Omental fat pad (tissue), 4 donors: Measurements from ENCODE around the gene CDC7. TPM values are rescaled to one million over a fixed set of nuclear protein-coding genes. Genes with fewer than 3 reads are reported as not detected.
"Not testable (repeated sequence)": the region's sequence is repeated elsewhere in the genome, so short reads cannot be mapped to it uniquely, and the experiment has no call there.

ENCODE experiments used
- ATAC-seq: fragments of 150-250 bp; one replicate; pipeline ENCODE4 v1.9.1; 2016; ENCODE audit warnings: mild to moderate bottlenecking, moderate library complexity; ENCODE audit not compliant: low FRiP score
- DNase-seq: peaks from one replicate; pipeline ENCODE4 v3.0.0-alpha.2; 2019; ENCODE audit warnings: low spot score
- CTCF ChIP-seq, 3 donors: fragments of 450-650 bp; IDR thresholded peaks; one replicate each; pipeline ENCODE4 v1.5.1; 2016 to 2017; ENCODE audit warnings: antibody characterized with exemption in 3 of 3, mild to moderate bottlenecking in 3 of 3, moderate library complexity in 2 of 3
- total RNA-seq, 4 donors: library from RNA; depleted of rRNA; stranded (reverse); fragments of >200 nt; gene quantifications; one replicate each; pipeline ENCODE4 v1.1.0, GENCODE V29; 2016

Gene CDC7
- total RNA-seq, 4 donors from 2014 or later: 1.4 to 4.1 (median 2.4) TPM

GRCh38 chr1:91507328-91507727, 6.7 kb downstream of the CDC7 start:
- DNase-seq (no peak), ATAC-seq (no peak)
- no peak for TF ChIP-seq CTCF (IDR thresholded peaks at IDR 0.05)

- no peak for TF ChIP-seq CTCF (IDR thresholded peaks at IDR 0.05)
- no peak for DNase-seq
- ATAC-seq: no peak
Measured at GRCh38 chr1:91510754-91511153, 10.1 kb downstream of the CDC7 start.

GRCh38 chr1:91511386-91511785, 10.7 kb downstream of the CDC7 start:
- no peak for ATAC-seq
- DNase-seq: no peak
- no peak for TF ChIP-seq CTCF (IDR thresholded peaks at IDR 0.05)

- ATAC-seq (no peak), DNase-seq (no peak)
- no peak for TF ChIP-seq CTCF (IDR thresholded peaks at IDR 0.05)
Measured at GRCh38 chr1:91513160-91513559, 12.5 kb downstream of the CDC7 start.

- TF ChIP-seq CTCF (IDR thresholded peaks at IDR 0.05): no peak
- no peak for DNase-seq
- no peak for ATAC-seq
Measured at GRCh38 chr1:91513706-91514105, 13.1 kb downstream of the CDC7 start.

- no peak for DNase-seq
Measured at GRCh38 chr1:91515994-91516393, 15.3 kb downstream of the CDC7 start.

GRCh38 chr1:91516605-91517004, 16.0 kb downstream of the CDC7 start:
- ATAC-seq, DNase-seq: not testable (repeated sequence)

More at GRCh38 chr1:91515994-91516393, 15.3 kb downstream of the CDC7 start:
- ATAC-seq: no peak
- TF ChIP-seq CTCF (IDR thresholded peaks at IDR 0.05): no peak

GRCh38 chr1:91519167-91519566, 18.5 kb downstream of the CDC7 start:
- not testable (repeated sequence) for ATAC-seq, DNase-seq
